Measurements from ENCODE around the gene ELMO1. TPM values are rescaled to one million over a fixed set of nuclear protein-coding genes. Genes with fewer than 3 reads are reported as not detected.
A peak's percentile ranks its signal among the peaks of the same experiment; 100 is the strongest.

The ELMO1 gene
- total and polyA plus RNA-seq, 8 donors: 3.0 to 20.6 (median 6.6) TPM

DNA sequence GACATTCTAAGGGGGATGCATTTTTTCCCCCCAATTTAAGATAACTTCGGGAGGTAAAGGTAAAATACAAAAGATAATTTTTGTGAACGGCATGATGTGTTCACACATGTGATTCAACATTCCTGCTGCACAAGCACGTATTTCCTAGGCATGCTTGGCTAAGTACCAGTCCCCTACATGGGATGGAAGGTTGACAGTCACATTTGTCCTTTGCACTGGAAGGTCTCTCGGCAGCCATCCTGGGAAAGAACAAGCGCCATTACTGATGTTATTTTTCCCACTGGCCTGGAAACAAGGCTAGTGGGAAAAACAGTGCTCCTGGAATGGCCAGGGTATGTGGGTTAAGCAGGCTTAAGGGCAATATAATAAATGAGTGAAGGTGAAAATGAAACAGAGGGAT is 448.2 kb downstream of the ELMO1 start:
- peak in 2 of 4 donors; percentile 23 to 65 for ATAC-seq
- intact Hi-C loops (cut with DNase I): no loop called here
- no peak overlapping the region for H3K27ac ChIP-seq

DNA sequence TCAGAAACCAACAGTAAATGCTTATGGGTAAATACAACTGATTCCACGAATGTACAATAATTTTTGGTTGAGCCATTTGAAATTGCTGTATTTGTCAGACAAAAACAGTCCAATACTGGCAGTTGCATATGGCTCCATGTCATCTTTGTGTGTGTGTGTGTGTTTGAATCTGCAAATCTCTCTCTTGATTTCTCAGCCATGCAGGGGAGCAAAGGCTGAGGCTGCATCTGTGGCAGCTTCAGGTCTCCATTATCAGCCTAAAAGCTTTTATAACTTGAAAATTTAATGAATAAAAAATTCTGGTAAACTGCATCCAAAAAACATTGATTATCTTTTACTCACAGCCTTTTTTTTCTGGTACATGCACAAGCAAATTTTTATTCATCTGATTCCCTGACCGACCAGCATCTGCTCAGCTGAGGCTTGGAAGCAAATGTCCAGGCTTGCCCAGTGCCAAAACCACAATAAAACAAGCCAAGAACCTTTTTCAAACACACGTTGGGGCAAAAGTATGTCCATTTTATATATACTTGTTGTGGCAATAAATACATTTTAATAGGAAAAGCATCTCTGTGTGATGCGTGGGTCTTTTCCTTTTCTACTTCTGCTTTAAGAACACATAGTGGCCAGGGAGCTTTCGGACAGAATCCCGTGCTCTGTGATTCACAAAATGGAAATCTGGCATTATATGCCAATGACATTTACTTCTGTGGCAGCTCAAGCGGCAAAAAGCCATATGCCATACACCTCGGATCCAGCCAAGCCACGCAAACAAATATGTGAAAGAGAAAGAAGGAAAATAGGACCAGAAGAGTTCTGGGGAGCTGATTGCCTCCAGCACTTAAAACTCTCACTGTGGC is 448.8 kb downstream of the ELMO1 start:
- H3K4me3 ChIP-seq: no peak overlapping the region
- ATAC-seq (peak in 3 of 4 donors; percentile 43 to 79 (median 76)), FAIRE-seq (no peak), DNase-seq (no peak)
- intact Hi-C loops (cut with DNase I): no loop called here
- peaks cover 0 to 7% (median 6%) of the 10 kb centered on the region in 3 donors for H3K4me1 ChIP-seq
- H3K27me3 ChIP-seq: no peaks in the 10 kb centered on the region
- H3K36me3 ChIP-seq: no peaks in the 10 kb centered on the region
- no peak overlapping the region for H3K27ac ChIP-seq
- H3K9me3 ChIP-seq: no peaks in the 10 kb centered on the region
- TF ChIP-seq, protein P1, sequence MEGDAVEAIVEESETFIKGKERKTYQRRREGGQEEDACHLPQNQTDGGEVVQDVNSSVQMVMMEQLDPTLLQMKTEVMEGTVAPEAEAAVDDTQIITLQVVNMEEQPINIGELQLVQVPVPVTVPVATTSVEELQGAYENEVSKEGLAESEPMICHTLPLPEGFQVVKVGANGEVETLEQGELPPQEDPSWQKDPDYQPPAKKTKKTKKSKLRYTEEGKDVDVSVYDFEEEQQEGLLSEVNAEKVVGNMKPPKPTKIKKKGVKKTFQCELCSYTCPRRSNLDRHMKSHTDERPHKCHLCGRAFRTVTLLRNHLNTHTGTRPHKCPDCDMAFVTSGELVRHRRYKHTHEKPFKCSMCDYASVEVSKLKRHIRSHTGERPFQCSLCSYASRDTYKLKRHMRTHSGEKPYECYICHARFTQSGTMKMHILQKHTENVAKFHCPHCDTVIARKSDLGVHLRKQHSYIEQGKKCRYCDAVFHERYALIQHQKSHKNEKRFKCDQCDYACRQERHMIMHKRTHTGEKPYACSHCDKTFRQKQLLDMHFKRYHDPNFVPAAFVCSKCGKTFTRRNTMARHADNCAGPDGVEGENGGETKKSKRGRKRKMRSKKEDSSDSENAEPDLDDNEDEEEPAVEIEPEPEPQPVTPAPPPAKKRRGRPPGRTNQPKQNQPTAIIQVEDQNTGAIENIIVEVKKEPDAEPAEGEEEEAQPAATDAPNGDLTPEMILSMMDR (IDR thresholded peaks at IDR 0.05): no peak
- WGBS, 2 donors: 74 to 76% methylated on average over 9 of the region's 9 CpGs

More for the DNA sequence above, 448.2 kb downstream of the ELMO1 start:
- TF ChIP-seq, protein P1 (IDR thresholded peaks at IDR 0.05): no peak
- Histone ChIP-seq H3K27me3 (no peaks in the 10 kb centered on the region), H3K9me3 (no peaks in the 10 kb centered on the region), H3K4me1 (peaks cover 0 to 7% (median 6%) of the 10 kb centered on the region in 3 donors), H3K4me3 (no peak overlapping the region), H3K36me3 (no peaks in the 10 kb centered on the region)
- DNase-seq (no peak), FAIRE-seq (no peak)
- WGBS, 2 donors: 53 to 64% methylated on average over 5 of the region's 5 CpGs

DNA sequence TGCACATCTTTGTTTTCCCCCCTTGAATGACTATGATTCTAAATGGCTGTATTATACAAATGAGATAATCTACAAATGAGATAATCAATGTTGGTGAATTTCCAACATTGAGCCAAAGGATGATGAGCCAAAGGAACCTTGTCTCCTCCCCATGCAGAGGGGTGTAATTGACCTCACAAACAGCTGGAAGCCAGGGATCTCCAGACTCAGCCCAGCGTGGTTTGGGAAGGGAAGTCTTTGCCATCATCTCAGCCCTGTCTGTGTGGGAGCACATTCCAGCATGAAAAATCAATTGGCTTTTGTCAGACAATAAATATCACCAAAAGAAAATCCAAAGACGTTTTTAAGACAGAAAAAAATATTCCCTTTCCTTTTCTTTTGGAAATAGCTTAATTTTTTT is 452.9 kb downstream of the ELMO1 start:
- TF ChIP-seq, protein P1 (IDR thresholded peaks at IDR 0.05): no peak
- no peak for DNase-seq
- Histone ChIP-seq H3K9me3 (no peaks in the 10 kb centered on the region), H3K27ac (no peak overlapping the region), H3K36me3 (no peaks in the 10 kb centered on the region), H3K4me1 (peaks cover 0 to 7% (median 6%) of the 10 kb centered on the region in 3 donors), H3K4me3 (no peak overlapping the region), H3K27me3 (no peaks in the 10 kb centered on the region)
- FAIRE-seq: no peak
- no peak for ATAC-seq
- 20 to 23% methylated on average over 2 of the region's 2 CpGs for WGBS, 2 donors
- intact Hi-C loops (cut with DNase I): no loop called here

DNA sequence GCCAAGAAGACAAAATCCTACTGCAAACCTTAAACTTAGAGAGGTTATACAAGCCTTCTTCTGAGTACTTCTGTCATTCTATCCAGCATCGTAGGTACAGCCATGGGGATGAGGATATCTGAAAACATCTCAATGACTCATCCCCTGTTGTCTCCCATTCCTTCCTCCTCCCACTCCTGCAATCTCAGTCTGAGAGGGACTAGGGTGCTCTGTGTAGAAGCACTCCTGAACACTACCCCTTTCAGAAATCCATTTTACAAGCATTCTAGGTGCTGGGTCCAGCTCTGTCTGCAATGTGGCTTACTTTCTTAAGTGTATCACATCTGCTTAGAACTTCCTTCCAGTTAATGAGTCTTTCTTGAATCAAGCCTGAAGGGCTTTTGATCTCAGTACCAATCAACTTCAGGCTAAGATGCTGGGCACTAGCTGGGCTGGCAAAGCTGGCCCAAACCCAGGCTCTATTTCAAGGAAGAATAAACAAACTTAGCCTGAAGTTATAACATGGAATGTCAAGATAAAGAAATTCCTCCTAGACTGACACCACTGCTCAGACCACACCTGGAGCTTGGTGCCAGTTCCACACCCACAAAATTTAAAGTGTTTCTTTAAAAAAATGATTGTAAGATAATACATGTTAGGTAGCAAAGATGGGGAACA is 454.1 kb downstream of the ELMO1 start:
- Histone ChIP-seq H3K27ac (no peak overlapping the region), H3K4me3 (no peak overlapping the region), H3K36me3 (no peaks in the 10 kb centered on the region), H3K27me3 (no peaks in the 10 kb centered on the region), H3K9me3 (no peaks in the 10 kb centered on the region), H3K4me1 (peaks cover 0 to 7% (median 6%) of the 10 kb centered on the region in 3 donors)
- ATAC-seq: peak in 3 of 4 donors; percentile 27 to 85 (median 57)
- WGBS, 2 donors: 82 to 88% methylated on average over 1 of the region's 1 CpG
- DNase-seq: no peak
- FAIRE-seq: no peak
- intact Hi-C loops (cut with DNase I): no loop called here
- TF ChIP-seq, protein P1 (IDR thresholded peaks at IDR 0.05): no peak

Data from pancreas (tissue), 10 donors.